ENCODE data around the gene PRRG4. TPM values are rescaled to one million over a fixed set of nuclear protein-coding genes. Genes with fewer than 3 reads are reported as not detected.

Gene PRRG4
- total and polyA plus RNA-seq, 2 donors (not counting 1 experiment from before 2014, with no cell fraction given), result 0.08 to 0.33 TPM

- Histone ChIP-seq H3K4me2 (ENCODE audit: extremely low read depth, insufficient read depth, low read length) (no peak overlapping the region), H3K79me2 (ENCODE audit: control insufficient read depth, insufficient read depth, low read length) (no peaks in the 10 kb centered on the region), H2AFZ (ENCODE audit: low read length) (no peak overlapping the region), H3K4me1 (ENCODE audit: control insufficient read depth, extremely low read depth, insufficient read depth, low read length) (no peaks in the 10 kb centered on the region), H4K20me1 (ENCODE audit: control insufficient read depth, extremely low read depth, insufficient read depth, low read length) (no peaks in the 10 kb centered on the region), H3K4me3 (replicated peaks in 1 of 4; ENCODE audit: control extremely low read depth in 1 of 4, insufficient read depth in 1 of 4, low read depth in 3 of 4, low read length in 4 of 4) (no peak overlapping the region), H3K27me3 (ENCODE audit: control insufficient read depth, insufficient read depth, low read length) (no peaks in the 10 kb centered on the region), H3K36me3 (ENCODE audit: control insufficient read depth, insufficient read depth, low read length) (no peaks in the 10 kb centered on the region), H3K27ac (ENCODE audit: insufficient read depth, low read length) (no peak overlapping the region), H3K9me3 (ENCODE audit: control insufficient read depth, insufficient read depth, low read depth, low read length) (no peaks in the 10 kb centered on the region), H3K9ac (ENCODE audit: insufficient read depth, low read length) (no peak overlapping the region)
- DNase-seq (ENCODE audit: low read depth in 2 of 2), result no peak
- TF ChIP-seq CTCF (conservative IDR thresholded peaks at IDR 0.05 in 1 of 2, IDR thresholded peaks at IDR 0.05 in 1 of 2; ENCODE audit: low read depth in 1 of 2, low read length in 2 of 2) (no peak), EZH2 (IDR thresholded peaks at IDR 0.05; ENCODE audit: low read length, missing control alignments) (no peak)
These were observed 33.3 kb upstream of the PRRG4 start for GRCh38 chr11:32796425-32796824.

- Histone ChIP-seq H3K4me3 (replicated peaks in 1 of 4; ENCODE audit: control extremely low read depth in 1 of 4, insufficient read depth in 1 of 4, low read depth in 3 of 4, low read length in 4 of 4) (no peak overlapping the region), H3K9me3 (ENCODE audit: control insufficient read depth, insufficient read depth, low read depth, low read length) (no peaks in the 10 kb centered on the region), H3K9ac (ENCODE audit: insufficient read depth, low read length) (no peak overlapping the region), H3K27ac (ENCODE audit: insufficient read depth, low read length) (no peak overlapping the region), H2AFZ (ENCODE audit: low read length) (no peak overlapping the region), H3K27me3 (ENCODE audit: control insufficient read depth, insufficient read depth, low read length) (peaks cover 6% of the 10 kb centered on the region), H3K36me3 (ENCODE audit: control insufficient read depth, insufficient read depth, low read length) (no peaks in the 10 kb centered on the region), H4K20me1 (ENCODE audit: control insufficient read depth, extremely low read depth, insufficient read depth, low read length) (no peaks in the 10 kb centered on the region), H3K4me2 (ENCODE audit: extremely low read depth, insufficient read depth, low read length) (no peak overlapping the region), H3K79me2 (ENCODE audit: control insufficient read depth, insufficient read depth, low read length) (no peaks in the 10 kb centered on the region), H3K4me1 (ENCODE audit: control insufficient read depth, extremely low read depth, insufficient read depth, low read length) (no peaks in the 10 kb centered on the region)
- DNase-seq (ENCODE audit: low read depth in 2 of 2), result peak; percentile 66 to 78
- TF ChIP-seq CTCF (conservative IDR thresholded peaks at IDR 0.05 in 1 of 2, IDR thresholded peaks at IDR 0.05 in 1 of 2; ENCODE audit: low read depth in 1 of 2, low read length in 2 of 2) (peak; percentile 88 to 94), EZH2 (IDR thresholded peaks at IDR 0.05; ENCODE audit: low read length, missing control alignments) (no peak)
These were observed 20.4 kb upstream of the PRRG4 start for GRCh38 chr11:32809313-32809712.

- no peaks in the 10 kb centered on the region for H3K9me3 ChIP-seq (ENCODE audit: control insufficient read depth, insufficient read depth, low read depth, low read length)
- peak in 1 of 2 donors; percentile 52 for DNase-seq (ENCODE audit: low read depth in 2 of 2)
- H3K27me3 ChIP-seq (ENCODE audit: control insufficient read depth, insufficient read depth, low read length), result no peaks in the 10 kb centered on the region
- no peak overlapping the region for H2AFZ ChIP-seq (ENCODE audit: low read length)
- no peak overlapping the region for H3K4me2 ChIP-seq (ENCODE audit: extremely low read depth, insufficient read depth, low read length)
- H3K36me3 ChIP-seq (ENCODE audit: control insufficient read depth, insufficient read depth, low read length), result no peaks in the 10 kb centered on the region
- H3K4me1 ChIP-seq (ENCODE audit: control insufficient read depth, extremely low read depth, insufficient read depth, low read length), result no peaks in the 10 kb centered on the region
- H4K20me1 ChIP-seq (ENCODE audit: control insufficient read depth, extremely low read depth, insufficient read depth, low read length), result no peaks in the 10 kb centered on the region
- no peak overlapping the region for H3K4me3 ChIP-seq (replicated peaks in 1 of 4; ENCODE audit: control extremely low read depth in 1 of 4, insufficient read depth in 1 of 4, low read depth in 3 of 4, low read length in 4 of 4)
- no peaks in the 10 kb centered on the region for H3K79me2 ChIP-seq (ENCODE audit: control insufficient read depth, insufficient read depth, low read length)
- TF ChIP-seq CTCF (conservative IDR thresholded peaks at IDR 0.05 in 1 of 2, IDR thresholded peaks at IDR 0.05 in 1 of 2; ENCODE audit: low read depth in 1 of 2, low read length in 2 of 2), result no peak
- TF ChIP-seq EZH2 (IDR thresholded peaks at IDR 0.05; ENCODE audit: low read length, missing control alignments), result no peak
- no peak overlapping the region for H3K9ac ChIP-seq (ENCODE audit: insufficient read depth, low read length)
- no peak overlapping the region for H3K27ac ChIP-seq (ENCODE audit: insufficient read depth, low read length)
These were observed 12.4 kb upstream of the PRRG4 start for GRCh38 chr11:32817181-32817851.

Data from fibroblast of lung (primary cell).